Right atrium auricular region (tissue), 2 donors: Measurements from ENCODE around the gene MS4A18. TPM values are rescaled to one million over a fixed set of nuclear protein-coding genes. Genes with fewer than 3 reads are reported as not detected.

Experiments used
- DNase-seq: peaks from one replicate; pipeline ENCODE4 v3.0.0-alpha.2; 2019; ENCODE audit warnings: low spot score
- H3K27ac ChIP-seq, 2 donors: fragments of 200-600 bp; sonication (generic); 1 replicate in 1 of 2; 2 replicates in 1 of 2; pipeline ENCODE4 v1.5.1; 2016 to 2019
- H3K27me3 ChIP-seq, 2 donors: fragments of 200-600 bp; sonication (generic); one replicate each; pipeline versions ENCODE4 v1.5.1 to v1.6.0; 2017 to 2019
- H3K36me3 ChIP-seq: fragments of 200-600 bp; sonication (generic); one replicate; pipeline ENCODE4 v1.5.1; 2016
- H3K4me1 ChIP-seq, 2 donors: fragments of 200-600 bp; sonication (generic); one replicate each; pipeline versions ENCODE4 v1.5.1 to v1.6.0; 2017 to 2019
- H3K4me3 ChIP-seq, 2 donors: fragments of 200-600 bp; sonication (generic); 1 replicate in 1 of 2; 2 replicates in 1 of 2; pipeline ENCODE4 v1.5.1; 2017 to 2019; ENCODE audit warnings: mild to moderate bottlenecking in 1 of 2, moderate library complexity in 1 of 2
- H3K9me3 ChIP-seq, 2 donors: fragments of 200-600 bp; sonication (generic); one replicate each; pipeline ENCODE4 v1.5.1; 2019
- total RNA-seq, 2 donors: library from RNA; depleted of rRNA; stranded (reverse); fragments of >200 nt; gene quantifications; one replicate each; pipeline ENCODE4 v1.1.0, GENCODE V29; 2016
- TF ChIP-seq, protein P1 (sequence below), 2 donors: fragments of 200-600 bp; sonication (generic); IDR thresholded peaks; one replicate each; pipeline ENCODE4 v1.5.1; 2019; ENCODE audit warnings: antibody characterized with exemption in 2 of 2

The MS4A18 gene
- total RNA-seq, 2 donors from 2014 or later = not detected

DNA sequence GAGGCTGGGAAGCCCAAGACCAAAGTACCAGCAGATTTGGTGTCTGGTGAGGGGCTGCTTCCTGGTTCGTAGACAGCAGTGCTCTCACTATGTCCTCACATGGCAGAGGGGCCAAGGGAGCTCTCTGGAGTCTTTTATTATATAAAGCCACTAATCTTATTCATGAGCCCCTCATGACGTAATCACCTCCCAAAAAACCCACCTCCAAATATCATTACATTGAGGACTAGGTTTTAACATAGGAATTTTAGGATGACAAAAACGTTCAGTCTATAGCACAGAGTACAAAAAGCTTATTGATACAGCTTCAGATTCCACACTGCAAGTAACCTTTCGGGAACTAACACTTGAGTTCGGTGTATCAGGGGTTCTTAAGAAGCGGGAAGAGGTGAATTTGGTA, 4.1 kb upstream of the MS4A18 start:
- no peaks in the 10 kb centered on the region for H3K36me3 ChIP-seq
- TF ChIP-seq, protein P1, sequence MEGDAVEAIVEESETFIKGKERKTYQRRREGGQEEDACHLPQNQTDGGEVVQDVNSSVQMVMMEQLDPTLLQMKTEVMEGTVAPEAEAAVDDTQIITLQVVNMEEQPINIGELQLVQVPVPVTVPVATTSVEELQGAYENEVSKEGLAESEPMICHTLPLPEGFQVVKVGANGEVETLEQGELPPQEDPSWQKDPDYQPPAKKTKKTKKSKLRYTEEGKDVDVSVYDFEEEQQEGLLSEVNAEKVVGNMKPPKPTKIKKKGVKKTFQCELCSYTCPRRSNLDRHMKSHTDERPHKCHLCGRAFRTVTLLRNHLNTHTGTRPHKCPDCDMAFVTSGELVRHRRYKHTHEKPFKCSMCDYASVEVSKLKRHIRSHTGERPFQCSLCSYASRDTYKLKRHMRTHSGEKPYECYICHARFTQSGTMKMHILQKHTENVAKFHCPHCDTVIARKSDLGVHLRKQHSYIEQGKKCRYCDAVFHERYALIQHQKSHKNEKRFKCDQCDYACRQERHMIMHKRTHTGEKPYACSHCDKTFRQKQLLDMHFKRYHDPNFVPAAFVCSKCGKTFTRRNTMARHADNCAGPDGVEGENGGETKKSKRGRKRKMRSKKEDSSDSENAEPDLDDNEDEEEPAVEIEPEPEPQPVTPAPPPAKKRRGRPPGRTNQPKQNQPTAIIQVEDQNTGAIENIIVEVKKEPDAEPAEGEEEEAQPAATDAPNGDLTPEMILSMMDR (IDR thresholded peaks at IDR 0.05) = no peak
- no peak for DNase-seq
- H3K4me1 ChIP-seq = no peaks in the 10 kb centered on the region
- H3K9me3 ChIP-seq = no peaks in the 10 kb centered on the region
- H3K27me3 ChIP-seq = no peaks in the 10 kb centered on the region
- no peak overlapping the region for H3K27ac ChIP-seq
- H3K4me3 ChIP-seq = no peak overlapping the region

DNA sequence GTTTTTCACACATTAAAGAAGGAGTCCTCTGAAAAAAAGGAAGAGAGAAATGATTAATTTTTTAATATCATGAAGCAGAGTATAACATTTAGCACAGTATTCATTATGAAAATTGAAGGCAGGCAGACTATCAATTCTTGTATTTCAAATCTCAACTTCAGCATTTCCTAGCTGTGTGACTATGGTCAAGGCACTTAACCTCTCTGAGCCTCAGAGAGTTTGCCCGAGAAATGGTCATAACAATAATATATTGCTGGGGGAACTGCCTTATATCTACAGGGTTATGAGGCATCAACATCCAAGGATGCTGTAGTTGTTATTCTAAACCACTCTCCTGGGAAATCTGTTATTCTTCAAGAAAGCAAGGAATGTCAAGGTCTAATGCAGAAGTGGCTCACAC, 1.1 kb downstream of the MS4A18 start:
- no peaks in the 10 kb centered on the region for H3K27me3 ChIP-seq
- H3K9me3 ChIP-seq = no peaks in the 10 kb centered on the region
- H3K4me1 ChIP-seq = no peaks in the 10 kb centered on the region
- no peaks in the 10 kb centered on the region for H3K36me3 ChIP-seq
- TF ChIP-seq, protein P1 (IDR thresholded peaks at IDR 0.05) = no peak
- DNase-seq = no peak
- no peak overlapping the region for H3K4me3 ChIP-seq
- no peak overlapping the region for H3K27ac ChIP-seq

DNA sequence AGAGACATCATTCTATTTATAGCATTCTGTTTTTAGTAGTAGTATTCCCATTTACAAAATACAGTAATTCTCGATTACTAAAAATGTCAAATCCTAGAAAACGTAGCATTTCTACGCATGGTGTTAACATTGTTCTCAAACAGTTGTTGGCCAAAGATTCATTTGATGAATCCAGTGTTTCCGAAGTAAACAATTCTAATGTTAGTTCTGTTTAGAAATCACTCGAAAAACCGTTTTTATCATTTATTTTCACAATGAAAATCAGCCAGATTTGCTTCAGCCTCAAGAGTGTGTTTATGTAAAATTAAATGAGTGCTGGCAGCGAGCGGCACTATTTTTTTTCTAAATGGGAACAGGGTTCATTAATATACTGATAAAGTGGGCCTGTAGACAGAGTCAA, 7.1 kb downstream of the MS4A18 start:
- TF ChIP-seq, protein P1 (IDR thresholded peaks at IDR 0.05) = no peak
- no peak for DNase-seq
- Histone ChIP-seq H3K4me3 (no peak overlapping the region), H3K27ac (no peak overlapping the region), H3K36me3 (no peaks in the 10 kb centered on the region), H3K9me3 (no peaks in the 10 kb centered on the region), H3K4me1 (no peaks in the 10 kb centered on the region), H3K27me3 (no peaks in the 10 kb centered on the region)

DNA sequence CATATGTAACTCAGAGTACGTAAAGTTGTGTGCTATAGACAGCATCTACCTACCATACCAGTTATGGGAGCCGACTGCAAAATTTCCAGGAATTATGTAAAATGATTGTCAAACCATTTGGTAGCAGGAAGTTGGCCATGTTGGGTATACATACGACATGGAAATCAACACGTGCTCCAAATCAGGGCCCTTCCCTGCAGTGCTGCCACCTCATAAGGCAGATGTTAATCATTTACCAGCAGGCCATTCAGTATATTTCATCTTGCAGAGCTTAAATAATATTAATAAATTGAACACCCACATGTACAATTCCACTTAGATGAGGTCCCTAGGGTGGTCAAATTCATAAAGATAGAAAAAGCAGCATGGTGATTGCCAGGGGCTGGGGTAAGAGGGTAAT, 9.8 kb downstream of the MS4A18 start:
- no peaks in the 10 kb centered on the region for H3K9me3 ChIP-seq
- H3K27me3 ChIP-seq = no peaks in the 10 kb centered on the region
- TF ChIP-seq, protein P1 (IDR thresholded peaks at IDR 0.05) = no peak
- no peak for DNase-seq
- H3K27ac ChIP-seq = no peak overlapping the region
- no peaks in the 10 kb centered on the region for H3K36me3 ChIP-seq
- no peaks in the 10 kb centered on the region for H3K4me1 ChIP-seq
- H3K4me3 ChIP-seq = no peak overlapping the region

DNA sequence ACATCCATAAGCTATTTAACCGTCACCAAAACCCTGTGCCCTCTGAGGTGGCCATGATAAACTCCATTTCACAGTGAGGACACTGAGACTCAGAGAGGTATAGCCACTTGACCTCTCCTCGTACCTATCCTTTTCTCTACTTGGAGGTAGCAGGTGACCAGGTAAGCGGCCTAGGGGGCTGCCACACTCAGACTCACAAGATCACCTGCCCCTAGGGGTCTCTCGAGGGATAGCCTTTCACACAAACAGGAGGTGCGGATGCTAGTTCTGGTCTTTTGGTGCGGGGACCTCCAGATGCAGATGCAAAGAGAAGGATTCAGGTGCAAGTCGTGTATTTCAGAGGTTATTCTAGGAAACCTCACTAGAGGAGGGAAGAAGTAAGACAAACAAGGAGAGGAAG, 14.6 kb downstream of the MS4A18 start:
- Histone ChIP-seq H3K9me3 (peaks cover 0 to 17% of the 10 kb centered on the region in 2 donors), H3K27ac (no peak overlapping the region), H3K4me1 (no peaks in the 10 kb centered on the region), H3K4me3 (no peak overlapping the region), H3K36me3 (no peaks in the 10 kb centered on the region), H3K27me3 (no peaks in the 10 kb centered on the region)
- no peak for DNase-seq
- TF ChIP-seq, protein P1 (IDR thresholded peaks at IDR 0.05) = no peak

DNA sequence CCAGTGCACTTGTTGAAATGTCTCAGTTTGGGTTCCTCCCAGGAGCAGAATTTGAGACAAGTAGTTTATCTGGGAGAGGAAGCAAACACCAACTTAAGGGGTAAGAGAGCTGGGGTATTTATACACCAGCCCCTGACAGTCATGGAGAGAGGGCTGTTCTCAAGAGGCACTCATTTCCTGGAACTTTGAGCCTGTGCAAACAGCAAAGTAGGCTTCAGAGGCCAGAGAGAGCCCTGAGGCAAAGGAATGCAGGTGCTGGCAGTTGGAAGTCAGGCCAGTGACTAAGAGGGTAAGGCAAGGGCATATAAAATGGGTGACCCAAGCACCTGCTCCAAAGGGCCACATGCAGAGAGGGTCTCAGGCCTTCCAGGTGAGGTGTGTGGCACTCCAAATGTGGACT, 16.1 kb downstream of the MS4A18 start:
- Histone ChIP-seq H3K27ac (no peak overlapping the region), H3K4me1 (no peaks in the 10 kb centered on the region), H3K27me3 (no peaks in the 10 kb centered on the region), H3K4me3 (no peak overlapping the region), H3K9me3 (peaks cover 0 to 21% of the 10 kb centered on the region in 2 donors), H3K36me3 (no peaks in the 10 kb centered on the region)
- TF ChIP-seq, protein P1 (IDR thresholded peaks at IDR 0.05) = no peak
- DNase-seq = no peak
